ENCODE data around the gene VMAC.

VMAC gene

GRCh38 chr19:5896365-5897076, 8.2 kb upstream of the VMAC start:
- Histone ChIP-seq H3K27ac (no peak overlapping the region), H3K4me3 (no peak overlapping the region), H3K9ac (ENCODE audit: insufficient read length) (no peak overlapping the region), H3K36me3 (ENCODE audit: insufficient read depth, low read length) (peaks cover 15% of the 10 kb centered on the region), H3K9me3 (ENCODE audit: low read depth, low read length) (no peaks in the 10 kb centered on the region)
- no peak for DNase-seq (ENCODE audit: low read depth, low spot score)
- TF ChIP-seq FOXP2 (optimal IDR thresholded peaks at IDR 0.05; ENCODE audit: control extremely low read depth, extremely low read length, insufficient read depth), result no peak
- no peak for TF ChIP-seq EZH2 (IDR thresholded peaks at IDR 0.05)
- no peak for TF ChIP-seq POLR2AphosphoS5 (IDR thresholded peaks at IDR 0.05; ENCODE audit: borderline replicate concordance, low read depth, low read length)

- Histone ChIP-seq H3K36me3 (ENCODE audit: insufficient read depth, low read length) (peaks cover 15% of the 10 kb centered on the region), H3K4me3 (no peak overlapping the region), H3K9me3 (ENCODE audit: low read depth, low read length) (no peaks in the 10 kb centered on the region), H3K9ac (ENCODE audit: insufficient read length) (no peak overlapping the region), H3K27ac (no peak overlapping the region)
- no peak for TF ChIP-seq POLR2AphosphoS5 (IDR thresholded peaks at IDR 0.05; ENCODE audit: borderline replicate concordance, low read depth, low read length)
- no peak for TF ChIP-seq FOXP2 (optimal IDR thresholded peaks at IDR 0.05; ENCODE audit: control extremely low read depth, extremely low read length, insufficient read depth)
- TF ChIP-seq EZH2 (IDR thresholded peaks at IDR 0.05), result no peak
- no peak for DNase-seq (ENCODE audit: low read depth, low spot score)
These were observed 7.3 kb upstream of the VMAC start for GRCh38 chr19:5897189-5897969.

GRCh38 chr19:5899728-5900526, 4.7 kb upstream of the VMAC start:
- Histone ChIP-seq H3K27ac (no peak overlapping the region), H3K9ac (ENCODE audit: insufficient read length) (no peak overlapping the region), H3K4me3 (no peak overlapping the region), H3K9me3 (ENCODE audit: low read depth, low read length) (no peaks in the 10 kb centered on the region), H3K36me3 (ENCODE audit: insufficient read depth, low read length) (peaks cover 15% of the 10 kb centered on the region)
- DNase-seq (ENCODE audit: low read depth, low spot score), result no peak
- TF ChIP-seq FOXP2 (optimal IDR thresholded peaks at IDR 0.05; ENCODE audit: control extremely low read depth, extremely low read length, insufficient read depth) (no peak), POLR2AphosphoS5 (IDR thresholded peaks at IDR 0.05; ENCODE audit: borderline replicate concordance, low read depth, low read length) (no peak), EZH2 (IDR thresholded peaks at IDR 0.05) (no peak)

GRCh38 chr19:5900976-5901375, 3.7 kb upstream of the VMAC start:
- TF ChIP-seq POLR2AphosphoS5 (IDR thresholded peaks at IDR 0.05; ENCODE audit: borderline replicate concordance, low read depth, low read length) (no peak), FOXP2 (optimal IDR thresholded peaks at IDR 0.05; ENCODE audit: control extremely low read depth, extremely low read length, insufficient read depth) (no peak), EZH2 (IDR thresholded peaks at IDR 0.05) (no peak)
- Histone ChIP-seq H3K9ac (ENCODE audit: insufficient read length) (no peak overlapping the region), H3K9me3 (ENCODE audit: low read depth, low read length) (no peaks in the 10 kb centered on the region), H3K4me3 (no peak overlapping the region), H3K36me3 (ENCODE audit: insufficient read depth, low read length) (peaks cover 15% of the 10 kb centered on the region), H3K27ac (no peak overlapping the region)
- no peak for DNase-seq (ENCODE audit: low read depth, low spot score)

DNA sequence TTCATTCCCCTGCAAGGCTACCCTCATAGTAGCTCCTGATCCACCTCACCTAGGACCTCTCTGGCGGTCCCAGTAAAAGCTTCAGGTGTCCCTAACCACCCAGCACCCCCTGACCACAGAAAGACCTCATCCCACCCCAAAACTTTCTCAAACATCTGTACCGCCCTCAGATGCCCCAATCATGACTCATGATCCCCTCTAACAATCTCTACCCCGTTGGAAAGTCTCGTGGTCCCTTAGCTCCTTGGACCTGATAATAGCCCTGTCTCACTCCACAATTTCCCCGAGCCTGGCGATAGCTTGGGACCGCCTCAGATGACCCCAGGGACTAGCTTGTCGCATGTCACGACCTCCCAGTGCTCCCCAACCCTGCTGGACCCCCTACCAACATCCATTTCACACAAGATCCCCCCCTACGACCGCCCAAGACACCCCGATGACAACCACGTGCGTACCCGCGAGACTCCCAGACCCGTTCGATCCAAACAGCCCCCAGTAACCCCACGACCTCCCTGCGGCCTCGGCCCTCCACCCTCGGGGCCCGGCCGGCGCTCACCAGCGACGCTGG, 1.5 kb upstream of the VMAC start:
- TF ChIP-seq POLR2AphosphoS5 (IDR thresholded peaks at IDR 0.05; ENCODE audit: borderline replicate concordance, low read depth, low read length) (no peak), EZH2 (IDR thresholded peaks at IDR 0.05) (no peak), FOXP2 (optimal IDR thresholded peaks at IDR 0.05; ENCODE audit: control extremely low read depth, extremely low read length, insufficient read depth) (no peak)
- H3K9me3 ChIP-seq (ENCODE audit: low read depth, low read length), result no peaks in the 10 kb centered on the region
- H3K9ac ChIP-seq (ENCODE audit: insufficient read length), result peak overlapping the region; percentile 99
- no peak for DNase-seq (ENCODE audit: low read depth, low spot score)
- H3K4me3 ChIP-seq, result peak overlapping the region; percentile 96
- peaks cover 11% of the 10 kb centered on the region for H3K36me3 ChIP-seq (ENCODE audit: insufficient read depth, low read length)
- H3K27ac ChIP-seq, result peak overlapping the region; percentile 96

GRCh38 chr19:5903624-5904351, 884 bp upstream of the VMAC start, which contains the start of gene NDUFA11:
Gene NDUFA11 (minus strand): TSS chr19:5903790. CDS start chr19:5903708, 82 bp downstream.
- Histone ChIP-seq H3K36me3 (ENCODE audit: insufficient read depth, low read length) (peaks cover 11% of the 10 kb centered on the region), H3K9me3 (ENCODE audit: low read depth, low read length) (no peaks in the 10 kb centered on the region), H3K9ac (ENCODE audit: insufficient read length) (peak within 1 kb of the TSS; percentile 99), H3K27ac (peak within 1 kb of the TSS; percentile 96), H3K4me3 (peak within 1 kb of the TSS; percentile 96)
- peak; percentile 54 for TF ChIP-seq FOXP2 (optimal IDR thresholded peaks at IDR 0.05; ENCODE audit: control extremely low read depth, extremely low read length, insufficient read depth)
- TF ChIP-seq POLR2AphosphoS5 (IDR thresholded peaks at IDR 0.05; ENCODE audit: borderline replicate concordance, low read depth, low read length), result peak; percentile 95
- no peak for TF ChIP-seq EZH2 (IDR thresholded peaks at IDR 0.05)
- peak; percentile 90 for DNase-seq (ENCODE audit: low read depth, low spot score)

DNA sequence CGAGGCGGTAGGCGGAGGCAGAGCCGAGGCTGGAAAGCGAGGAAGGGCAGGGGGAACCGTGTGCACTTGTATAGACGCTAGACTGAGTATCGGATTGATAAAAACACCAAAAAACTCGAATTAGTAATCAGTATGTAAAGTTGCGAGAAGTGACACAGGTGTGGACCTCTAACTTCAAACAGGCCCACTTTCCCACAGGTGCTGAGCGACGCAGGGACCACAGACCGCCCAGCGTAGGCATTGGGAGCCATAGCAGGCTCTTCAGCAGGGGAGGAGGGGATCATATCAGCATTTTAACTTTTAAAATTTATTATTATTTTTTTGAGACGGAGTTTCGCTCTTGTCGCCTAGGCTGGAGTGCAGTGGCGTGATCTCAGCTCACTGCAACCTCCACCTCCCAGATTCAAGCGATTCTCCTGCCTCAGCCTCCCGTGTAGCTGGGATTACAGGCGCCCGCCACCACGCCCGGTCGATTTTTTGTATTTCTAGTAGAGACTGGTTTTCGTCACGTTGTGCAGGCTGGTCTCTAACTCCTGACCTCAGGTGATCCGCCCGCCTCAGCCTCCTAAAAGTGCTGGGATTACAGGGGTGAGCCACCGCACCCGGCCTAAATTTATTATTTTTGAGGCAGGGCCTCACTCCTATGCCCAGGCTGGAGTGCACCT, 574 bp downstream of the VMAC start:
- peak overlapping the region; percentile 84 for H3K9ac ChIP-seq (ENCODE audit: insufficient read length)
- H3K4me3 ChIP-seq, result peak overlapping the region; percentile 93
- no peak overlapping the region for H3K27ac ChIP-seq
- peaks cover 8% of the 10 kb centered on the region for H3K36me3 ChIP-seq (ENCODE audit: insufficient read depth, low read length)
- no peak for DNase-seq (ENCODE audit: low read depth, low spot score)
- H3K9me3 ChIP-seq (ENCODE audit: low read depth, low read length), result no peaks in the 10 kb centered on the region
- no peak for TF ChIP-seq POLR2AphosphoS5 (IDR thresholded peaks at IDR 0.05; ENCODE audit: borderline replicate concordance, low read depth, low read length)
- no peak for TF ChIP-seq FOXP2 (optimal IDR thresholded peaks at IDR 0.05; ENCODE audit: control extremely low read depth, extremely low read length, insufficient read depth)
- TF ChIP-seq EZH2 (IDR thresholded peaks at IDR 0.05), result no peak
